Muscle of arm (tissue), 12 donors: ENCODE data around the gene LEFTY1. TPM values are rescaled to one million over a fixed set of nuclear protein-coding genes. Genes with fewer than 3 reads are reported as not detected.
"Not testable (repeated sequence)": the region's sequence is repeated elsewhere in the genome, so short reads cannot be mapped to it uniquely, and the experiment has no call there.

Source experiments
- DNase-seq: peaks from one replicate; pipeline ENCODE4 v3.0.0-alpha.2; 2013
- polyA plus RNA-seq, 12 donors: library from polyadenylated mRNA; unstranded; fragments of 120-200 nt; gene quantifications; one replicate each; pipeline ENCODE4 v1.2.1, GENCODE V29; 2013; ENCODE audit not compliant: insufficient read length in 12 of 12

The LEFTY1 gene
- polyA plus RNA-seq, 12 donors: 0.14 to 0.61 (median 0.37) TPM; not detected in 2

- no peak for DNase-seq
Observed at GRCh38 chr1:225889743-225890142, 797 bp upstream of the LEFTY1 start.

GRCh38 chr1:225888289-225888897, 553 bp downstream of the LEFTY1 start:
- no peak for DNase-seq

- DNase-seq: not testable (repeated sequence)
Observed at GRCh38 chr1:225887554-225888288, 1.2 kb downstream of the LEFTY1 start.

GRCh38 chr1:225887030-225887314, 2.0 kb downstream of the LEFTY1 start:
- DNase-seq: no peak

DNA sequence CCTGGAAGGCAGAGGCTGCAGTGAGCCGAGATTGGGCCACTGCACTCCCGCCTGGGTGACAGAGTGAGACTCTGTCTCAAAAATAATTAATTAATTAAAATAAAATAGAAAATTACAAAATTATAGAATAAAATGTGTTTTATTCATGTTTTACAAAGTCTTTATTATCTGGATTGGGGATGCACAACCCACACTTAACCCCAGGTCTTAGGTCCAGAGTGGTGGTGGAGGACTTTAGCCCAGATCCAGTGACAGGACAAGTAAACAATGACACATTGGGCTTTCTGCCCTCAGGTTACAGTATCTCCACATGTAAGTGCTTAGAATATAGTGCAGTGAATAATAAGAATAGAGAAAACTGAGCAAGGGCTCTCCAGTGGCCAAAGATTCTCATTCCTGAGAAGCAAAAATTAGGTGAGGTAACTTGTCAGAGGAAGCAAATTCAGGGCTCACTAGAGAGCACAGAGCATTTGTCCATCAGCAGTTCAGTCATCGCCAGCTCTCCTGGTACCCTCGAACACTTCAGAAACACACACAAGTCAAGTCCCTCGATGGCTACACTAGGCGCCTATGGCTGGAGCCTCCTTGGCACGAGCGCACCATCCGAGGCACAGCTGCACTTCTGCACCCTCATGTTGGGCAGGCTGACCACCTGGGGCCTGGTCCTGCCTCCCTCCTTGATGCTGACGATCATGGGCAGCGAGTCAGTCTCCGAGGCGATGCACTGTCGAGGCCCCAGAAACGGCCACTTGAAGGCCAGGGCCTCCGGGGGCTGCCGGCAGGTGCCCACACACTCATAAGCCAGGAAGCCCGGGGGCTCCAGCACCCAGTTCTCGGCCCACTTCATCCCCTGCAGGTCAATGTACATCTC, 2.6 kb downstream of the LEFTY1 start:
- no peak for DNase-seq

GRCh38 chr1:225885336-225885735, 3.6 kb downstream of the LEFTY1 start:
- DNase-seq: no peak

- no peak for DNase-seq
Observed at GRCh38 chr1:225883616-225884265, 5.2 kb downstream of the LEFTY1 start.

- peak; percentile 42 for DNase-seq
Observed at GRCh38 chr1:225882694-225883615, 6.0 kb downstream of the LEFTY1 start.

DNA sequence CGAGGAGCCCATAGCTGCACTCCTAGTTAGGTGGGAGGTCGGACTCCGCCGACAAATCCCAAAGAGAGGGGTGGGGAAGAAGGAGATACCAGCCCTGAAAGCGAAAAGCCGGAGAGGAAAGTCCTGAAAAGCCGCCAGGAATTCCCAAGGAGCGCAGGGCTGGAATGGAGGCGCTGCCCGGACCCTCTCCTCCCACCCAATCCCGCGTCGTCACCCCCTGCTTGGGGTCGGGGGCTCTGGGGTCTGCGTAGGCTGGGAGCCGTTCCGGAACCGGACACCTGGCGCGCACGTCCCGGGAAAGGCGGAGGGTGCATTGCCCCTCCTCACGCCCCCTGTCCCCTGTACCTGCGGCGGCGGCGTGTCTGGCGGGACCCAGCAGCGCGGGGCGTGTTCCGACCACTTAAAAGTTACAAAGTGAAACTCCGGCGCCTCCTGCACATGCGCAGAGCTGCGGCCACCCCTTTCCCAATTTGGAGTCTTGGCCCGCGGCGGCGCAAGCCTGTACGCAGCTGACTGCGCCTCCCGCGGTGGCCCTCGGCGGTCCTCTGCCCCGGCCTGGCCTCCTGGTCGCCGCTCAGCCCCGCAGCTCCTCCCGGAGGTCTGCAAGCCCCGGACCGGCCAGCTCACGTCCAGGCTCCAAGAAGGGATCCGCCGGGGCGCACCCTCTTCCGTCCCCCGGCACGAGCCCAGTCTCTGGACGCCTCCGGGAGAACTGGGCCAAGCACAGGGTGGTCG, 6.8 kb downstream of the LEFTY1 start, which contains the start of gene TMEM63A:
TMEM63A (minus strand) TSS at position 422 of the 735 bp plus-strand sequence. CDS start 4,800 bp downstream, outside the sequence.
- peak; percentile 91 for DNase-seq

DNA sequence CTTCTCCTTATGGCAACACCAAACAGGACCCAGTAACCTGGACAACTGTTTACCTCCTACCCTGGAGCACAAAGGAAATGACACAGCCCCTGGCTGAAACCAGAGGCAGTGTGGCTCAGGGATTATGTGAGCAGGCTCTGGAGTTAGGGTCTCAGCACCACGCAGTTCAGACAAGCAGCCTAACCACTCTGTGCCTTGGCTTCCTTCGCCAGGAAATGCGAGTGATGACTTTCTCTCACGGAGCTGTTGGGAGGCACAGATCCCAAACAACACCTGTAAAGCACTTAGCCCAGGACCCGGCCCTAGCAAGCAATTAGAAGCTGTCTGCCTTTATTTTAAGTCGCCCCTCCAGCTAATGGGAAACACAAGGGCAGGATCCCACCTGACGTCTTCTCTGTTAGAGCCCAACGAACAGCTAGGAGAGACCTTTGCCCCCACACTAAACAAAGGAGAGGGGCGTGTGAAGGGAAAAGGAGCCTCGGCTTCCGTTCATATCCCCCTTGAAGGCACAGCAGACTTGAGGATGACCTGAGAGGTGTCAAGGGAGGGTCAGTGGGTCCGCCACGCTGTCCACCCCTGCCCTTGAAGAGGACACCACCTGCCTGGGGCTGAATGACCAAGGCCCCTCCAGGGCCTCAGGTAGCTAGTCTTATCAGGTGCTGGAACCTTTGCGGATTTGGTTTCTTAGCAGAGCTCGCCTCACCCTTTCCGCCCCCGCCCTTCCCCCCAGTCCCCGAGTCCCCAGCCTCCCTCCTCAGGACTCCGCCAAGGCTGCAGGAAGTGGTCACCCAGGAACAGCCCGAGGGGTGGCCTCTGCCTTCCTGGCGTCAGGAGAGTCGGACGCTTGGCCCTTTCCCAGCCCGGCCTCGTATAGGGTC, 7.6 kb downstream of the LEFTY1 start:
- no peak for DNase-seq

DNA sequence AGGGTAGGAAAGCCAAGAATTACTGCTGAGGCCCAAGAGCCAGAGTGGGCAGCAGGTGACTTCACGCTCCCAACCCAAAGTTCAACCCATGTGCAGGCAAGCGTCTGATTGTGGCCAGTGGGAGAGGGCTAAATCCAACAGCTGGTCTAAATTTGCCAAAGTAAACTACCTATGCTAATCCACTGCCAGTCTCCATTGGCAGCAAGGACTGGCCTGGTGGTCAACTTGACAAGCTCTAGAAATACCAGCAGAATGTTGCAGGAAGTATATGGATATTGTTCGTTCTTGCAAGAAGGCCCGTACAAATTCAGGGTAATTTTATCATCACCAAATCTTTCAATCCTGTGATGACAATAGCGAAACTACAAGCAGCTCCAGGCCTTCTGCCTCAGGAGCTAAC, 8.3 kb downstream of the LEFTY1 start:
- DNase-seq: no peak

- no peak for DNase-seq
Observed at GRCh38 chr1:225880222-225880588, 8.7 kb downstream of the LEFTY1 start.

DNA sequence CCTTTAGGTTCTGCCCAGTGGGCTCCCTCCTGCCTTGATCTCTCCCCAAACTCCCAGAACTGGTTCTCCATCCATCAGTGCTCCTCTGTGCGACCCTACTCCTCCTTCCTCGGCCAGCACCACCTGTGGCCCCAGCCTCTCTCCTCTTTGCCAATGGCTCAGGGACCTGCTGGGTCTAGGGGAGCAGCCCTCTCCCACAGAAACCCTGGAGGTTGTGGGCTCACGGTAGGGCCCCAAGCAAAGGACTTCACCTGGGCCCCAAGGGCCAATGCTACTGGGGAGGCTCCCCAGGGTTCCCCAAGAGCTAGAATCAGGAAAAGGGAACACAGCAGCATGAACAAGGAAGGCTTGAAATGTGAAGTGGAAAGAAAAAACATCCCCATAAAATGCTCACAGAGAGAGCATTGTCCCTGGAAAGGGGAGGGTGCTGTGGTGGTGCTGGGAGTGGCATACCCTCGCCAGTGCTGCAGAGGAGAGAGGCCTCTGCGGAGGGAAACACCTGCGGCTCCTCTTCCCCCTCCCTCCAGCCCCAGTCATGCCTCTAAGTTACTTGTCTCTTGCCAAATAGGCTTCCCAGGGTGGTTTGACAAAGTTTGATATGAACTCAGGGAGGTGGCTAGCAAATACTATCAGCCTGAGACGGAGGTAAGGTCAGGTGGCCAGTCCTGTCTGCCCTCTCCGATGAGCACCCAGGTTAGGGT, 9.3 kb downstream of the LEFTY1 start:
- no peak for DNase-seq

DNA sequence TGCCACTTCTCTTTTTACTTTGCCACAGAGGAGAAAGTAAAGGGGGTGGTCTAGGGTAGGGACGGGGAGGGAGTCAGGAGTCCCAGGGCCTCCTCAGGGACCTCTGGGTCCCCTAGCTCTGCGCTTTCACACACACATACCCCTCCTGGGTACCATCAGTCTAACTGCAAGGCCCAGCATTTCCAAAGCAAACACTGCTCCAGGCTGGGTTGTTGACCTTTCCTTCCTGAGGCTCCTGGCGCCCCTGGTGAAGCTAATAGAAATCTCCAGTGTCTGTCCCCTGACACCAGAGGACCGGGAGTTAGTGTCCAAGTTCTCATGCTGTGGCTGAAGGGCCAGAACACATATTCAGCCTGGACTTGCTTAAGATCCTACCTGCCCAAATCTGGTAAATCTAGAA, 10.7 kb downstream of the LEFTY1 start:
- DNase-seq: no peak

DNA sequence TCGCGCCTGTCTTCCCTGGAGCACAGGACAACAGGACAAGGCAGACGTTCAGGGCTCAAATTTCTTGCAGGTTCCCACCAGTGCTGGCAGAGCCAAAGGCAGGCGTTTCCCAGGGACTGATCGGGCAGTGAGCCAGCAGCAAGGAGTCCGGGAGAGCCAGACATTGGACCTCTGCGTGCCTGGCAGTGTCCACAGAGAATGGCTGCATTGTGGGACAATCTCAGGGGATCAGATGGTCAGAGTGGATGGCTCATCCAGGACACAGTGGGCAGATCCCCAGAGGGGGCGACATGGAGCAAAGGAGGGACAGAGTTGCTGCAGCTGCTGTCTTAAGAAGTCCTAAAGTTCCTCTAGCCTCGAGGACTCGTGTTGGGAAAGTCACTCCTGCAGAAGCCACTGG, 11.4 kb downstream of the LEFTY1 start:
- peak; percentile 32 for DNase-seq

GRCh38 chr1:225876900-225877510, 11.9 kb downstream of the LEFTY1 start:
- DNase-seq: no peak

DNA sequence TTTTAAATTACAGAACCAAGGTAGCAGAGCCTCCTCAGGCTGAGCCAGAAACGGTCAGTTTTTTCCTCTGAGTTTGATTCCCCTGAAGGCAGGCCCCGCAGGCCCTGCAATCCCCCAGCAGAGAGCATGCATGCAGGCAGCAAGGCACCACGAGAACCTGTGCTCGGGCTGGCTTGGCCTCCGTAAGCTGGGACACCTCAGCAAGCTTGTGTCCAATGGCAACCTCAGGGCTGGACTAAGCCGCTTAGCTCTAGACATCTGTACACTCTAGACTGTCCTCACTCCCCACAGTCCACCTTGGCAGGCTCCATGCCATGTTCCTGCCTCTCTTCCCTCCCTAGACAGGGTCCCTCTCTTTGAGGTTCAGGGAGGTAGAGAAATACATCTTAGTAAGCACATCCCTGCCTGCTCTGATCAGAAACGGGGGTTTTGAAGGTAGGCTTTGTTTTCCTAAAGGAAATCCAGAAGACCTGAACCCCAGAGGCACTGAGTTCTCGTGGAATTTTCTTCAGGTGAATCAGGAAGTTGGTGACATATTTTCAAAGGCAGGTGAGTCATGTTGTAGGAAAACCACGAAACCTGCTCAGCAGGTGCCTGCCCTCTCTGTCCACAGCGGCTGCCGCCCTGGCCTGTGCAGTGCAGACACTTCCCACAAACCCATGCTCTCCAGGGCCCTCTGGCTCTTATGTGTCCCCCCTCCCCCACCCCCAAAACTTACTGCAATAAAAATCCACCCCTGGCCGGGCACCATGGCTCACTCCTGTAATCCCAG, 13.7 kb downstream of the LEFTY1 start:
- DNase-seq: no peak
